HepG2 (cell line): ENCODE measurements around the gene C10orf143. TPM values are rescaled to one million over a fixed set of nuclear protein-coding genes. Genes with fewer than 3 reads are reported as not detected.

Experiments used
- FOXC1 ChIP-seq: sonication (generic); formaldehyde crosslinking; IDR thresholded peaks from 2 replicates; pipeline ENCODE4 v1.8.0; 2022; ENCODE audit warnings: mild to moderate bottlenecking, missing genetic modification reagents, borderline replicate concordance
- FOXJ3 ChIP-seq: sonication (generic); formaldehyde crosslinking; IDR thresholded peaks from 2 replicates; pipeline ENCODE4 v1.4.0; 2020; ENCODE audit warnings: missing genetic modification reagents, mild to moderate bottlenecking, borderline replicate concordance
- HMGA1 ChIP-seq: sonication (generic); formaldehyde crosslinking; conservative IDR thresholded peaks from 2 replicates; pipeline ENCODE4 v1.4.0; 2020; ENCODE audit warnings: missing genetic modification reagents
- ZNF567 ChIP-seq: sonication (generic); formaldehyde crosslinking; IDR thresholded peaks from 2 replicates; pipeline ENCODE4 v1.8.1; 2023; ENCODE audit warnings: mild to moderate bottlenecking, missing genetic modification reagents, borderline replicate concordance
- ZNF747 ChIP-seq: sonication (generic); formaldehyde crosslinking; IDR thresholded peaks from 2 replicates; pipeline ENCODE4 v1.8.1; 2023; ENCODE audit warnings: missing genetic modification reagents, mild to moderate bottlenecking, borderline replicate concordance
- polyA plus RNA-seq, 8 experiments: library from polyadenylated mRNA; depleted of rRNA in 3 of 8; stranded (reverse) in 7 of 8; unstranded in 1 of 8; fragments of >200 nt; fragmentation: Illumina TruSeq in 4 of 8; extraction: Trizol in 4 of 8; gene quantifications; 2 replicates each; pipeline versions ENCODE4 v1.2.1 to v1.2.3, GENCODE V29; 2011 to 2016; ENCODE audit warnings: low read depth in 4 of 8, missing spikeins in 1 of 8, mixed read lengths in 1 of 8; ENCODE audit not compliant: insufficient read depth in 1 of 8
- total RNA-seq, 5 experiments: library from RNA; depleted of rRNA; stranded (reverse); fragments of >200 nt; fragmentation: Illumina TruSeq; extraction: Trizol; gene quantifications; 2 replicates each; pipeline ENCODE4 v1.2.3, GENCODE V29; 2016; ENCODE audit warnings: low read depth in 1 of 5
- TF ChIP-seq, protein P1 (sequence below): sonication (generic); formaldehyde crosslinking; IDR thresholded peaks from one replicate; pipeline ENCODE4 v1.5.1; 2020; ENCODE audit warnings: mild to moderate bottlenecking, missing genetic modification reagents; ENCODE audit errors: not compliant biosample characterization
- TF ChIP-seq, protein P2 (sequence below): sonication (generic); formaldehyde crosslinking; IDR thresholded peaks from 2 replicates; pipeline ENCODE4 v1.4.0; 2020; ENCODE audit warnings: mild to moderate bottlenecking, missing genetic modification reagents
- TF ChIP-seq, protein P3 (sequence below): sonication (generic); formaldehyde crosslinking; IDR thresholded peaks from 2 replicates; pipeline ENCODE4 v1.9.0; 2021; ENCODE audit warnings: mild to moderate bottlenecking, missing genetic modification reagents

The C10orf143 gene
- total and polyA plus RNA-seq, 2 of the 13 experiments (the other 11 are each of a cell fraction or from before 2014, with no cell fraction given), result 0.21 to 0.91 TPM

DNA sequence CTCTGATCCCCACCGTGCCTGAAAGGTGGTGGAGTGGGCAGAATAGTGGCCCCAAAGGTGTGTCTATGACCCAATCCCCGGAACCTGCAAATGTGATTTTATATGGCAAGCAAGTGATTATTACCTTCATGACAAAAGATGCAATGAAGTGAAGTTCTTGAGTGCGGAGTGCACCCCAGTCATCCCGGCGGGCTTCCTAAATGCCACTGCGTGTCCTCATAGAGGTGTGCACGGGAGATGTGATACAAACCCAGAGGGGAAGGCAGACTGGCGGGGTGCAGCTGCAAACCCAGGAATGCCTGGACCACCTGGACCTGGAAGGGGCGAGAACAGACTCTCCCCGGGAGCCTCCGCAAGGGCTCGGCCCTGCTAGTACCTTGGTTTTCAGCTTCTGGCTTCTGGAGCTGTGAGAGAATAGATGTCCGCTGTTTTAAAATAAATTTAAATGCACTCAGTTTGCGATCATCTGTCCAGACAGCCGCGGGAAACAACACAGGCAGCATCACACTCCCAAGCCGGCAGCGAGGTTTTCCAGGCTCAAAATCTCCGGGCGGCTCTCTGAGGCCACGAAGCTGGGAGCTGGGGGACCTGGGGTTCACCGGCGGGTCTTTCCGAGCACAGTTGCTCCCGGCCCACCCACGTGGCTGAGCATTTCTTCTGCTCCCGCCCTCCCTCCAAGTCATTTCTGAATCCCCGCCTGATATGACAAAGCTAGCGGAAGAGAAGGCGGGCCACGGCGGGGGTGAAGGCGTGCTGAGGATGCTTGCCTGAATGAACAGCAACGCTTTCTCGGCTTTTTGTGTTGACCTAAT, 96.2 kb downstream of the C10orf143 start (continued):
- TF ChIP-seq, protein P1, sequence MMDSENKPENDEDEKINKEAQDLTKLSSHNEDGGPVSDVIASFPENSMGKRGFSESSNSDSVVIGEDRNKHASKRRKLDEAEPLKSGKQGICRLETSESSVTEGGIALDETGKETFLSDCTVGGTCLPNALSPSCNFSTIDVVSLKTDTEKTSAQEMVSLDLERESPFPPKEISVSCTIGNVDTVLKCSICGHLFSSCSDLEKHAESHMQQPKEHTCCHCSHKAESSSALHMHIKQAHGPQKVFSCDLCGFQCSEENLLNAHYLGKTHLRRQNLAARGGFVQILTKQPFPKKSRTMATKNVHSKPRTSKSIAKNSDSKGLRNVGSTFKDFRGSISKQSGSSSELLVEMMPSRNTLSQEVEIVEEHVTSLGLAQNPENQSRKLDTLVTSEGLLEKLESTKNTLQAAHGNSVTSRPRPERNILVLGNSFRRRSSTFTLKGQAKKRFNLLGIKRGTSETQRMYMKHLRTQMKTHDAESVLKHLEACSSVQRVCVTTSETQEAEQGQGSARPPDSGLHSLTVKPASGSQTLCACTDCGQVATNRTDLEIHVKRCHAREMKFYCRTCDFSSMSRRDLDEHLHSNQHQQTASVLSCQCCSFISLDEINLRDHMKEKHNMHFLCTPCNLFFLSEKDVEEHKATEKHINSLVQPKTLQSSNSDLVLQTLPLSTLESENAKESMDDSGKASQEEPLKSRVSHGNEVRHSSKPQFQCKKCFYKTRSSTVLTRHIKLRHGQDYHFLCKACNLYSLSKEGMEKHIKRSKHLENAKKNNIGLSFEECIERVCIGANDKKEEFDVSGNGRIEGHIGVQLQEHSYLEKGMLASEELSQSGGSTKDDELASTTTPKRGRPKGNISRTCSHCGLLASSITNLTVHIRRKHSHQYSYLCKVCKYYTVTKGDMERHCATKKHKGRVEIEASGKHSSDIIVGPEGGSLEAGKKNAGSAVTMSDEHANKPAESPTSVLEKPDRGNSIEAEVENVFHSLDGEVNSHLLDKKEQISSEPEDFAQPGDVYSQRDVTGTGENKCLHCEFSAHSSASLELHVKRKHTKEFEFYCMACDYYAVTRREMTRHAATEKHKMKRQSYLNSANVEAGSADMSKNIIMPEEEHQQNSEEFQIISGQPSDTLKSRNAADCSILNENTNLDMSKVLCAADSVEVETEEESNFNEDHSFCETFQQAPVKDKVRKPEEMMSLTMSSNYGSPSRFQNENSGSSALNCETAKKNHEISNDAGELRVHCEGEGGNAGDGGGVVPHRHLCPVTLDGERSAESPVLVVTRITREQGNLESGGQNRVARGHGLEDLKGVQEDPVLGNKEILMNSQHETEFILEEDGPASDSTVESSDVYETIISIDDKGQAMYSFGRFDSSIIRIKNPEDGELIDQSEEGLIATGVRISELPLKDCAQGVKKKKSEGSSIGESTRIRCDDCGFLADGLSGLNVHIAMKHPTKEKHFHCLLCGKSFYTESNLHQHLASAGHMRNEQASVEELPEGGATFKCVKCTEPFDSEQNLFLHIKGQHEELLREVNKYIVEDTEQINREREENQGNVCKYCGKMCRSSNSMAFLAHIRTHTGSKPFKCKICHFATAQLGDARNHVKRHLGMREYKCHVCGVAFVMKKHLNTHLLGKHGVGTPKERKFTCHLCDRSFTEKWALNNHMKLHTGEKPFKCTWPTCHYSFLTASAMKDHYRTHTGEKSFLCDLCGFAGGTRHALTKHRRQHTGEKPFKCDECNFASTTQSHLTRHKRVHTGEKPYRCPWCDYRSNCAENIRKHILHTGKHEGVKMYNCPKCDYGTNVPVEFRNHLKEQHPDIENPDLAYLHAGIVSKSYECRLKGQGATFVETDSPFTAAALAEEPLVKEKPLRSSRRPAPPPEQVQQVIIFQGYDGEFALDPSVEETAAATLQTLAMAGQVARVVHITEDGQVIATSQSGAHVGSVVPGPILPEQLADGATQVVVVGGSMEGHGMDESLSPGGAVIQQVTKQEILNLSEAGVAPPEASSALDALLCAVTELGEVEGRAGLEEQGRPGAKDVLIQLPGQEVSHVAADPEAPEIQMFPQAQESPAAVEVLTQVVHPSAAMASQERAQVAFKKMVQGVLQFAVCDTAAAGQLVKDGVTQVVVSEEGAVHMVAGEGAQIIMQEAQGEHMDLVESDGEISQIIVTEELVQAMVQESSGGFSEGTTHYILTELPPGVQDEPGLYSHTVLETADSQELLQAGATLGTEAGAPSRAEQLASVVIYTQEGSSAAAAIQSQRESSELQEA (CRISPR knock-in tag), result no peak
- no peak for TF ChIP-seq FOXJ3 (CRISPR knock-in tag)
- TF ChIP-seq, protein P2, sequence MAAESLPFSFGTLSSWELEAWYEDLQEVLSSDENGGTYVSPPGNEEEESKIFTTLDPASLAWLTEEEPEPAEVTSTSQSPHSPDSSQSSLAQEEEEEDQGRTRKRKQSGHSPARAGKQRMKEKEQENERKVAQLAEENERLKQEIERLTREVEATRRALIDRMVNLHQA (CRISPR knock-in tag), result no peak
- TF ChIP-seq FOXC1, result no peak
- no peak for TF ChIP-seq ZNF747 (CRISPR knock-in tag)
- no peak for TF ChIP-seq ZNF567 (CRISPR knock-in tag)
- TF ChIP-seq, protein P3, sequence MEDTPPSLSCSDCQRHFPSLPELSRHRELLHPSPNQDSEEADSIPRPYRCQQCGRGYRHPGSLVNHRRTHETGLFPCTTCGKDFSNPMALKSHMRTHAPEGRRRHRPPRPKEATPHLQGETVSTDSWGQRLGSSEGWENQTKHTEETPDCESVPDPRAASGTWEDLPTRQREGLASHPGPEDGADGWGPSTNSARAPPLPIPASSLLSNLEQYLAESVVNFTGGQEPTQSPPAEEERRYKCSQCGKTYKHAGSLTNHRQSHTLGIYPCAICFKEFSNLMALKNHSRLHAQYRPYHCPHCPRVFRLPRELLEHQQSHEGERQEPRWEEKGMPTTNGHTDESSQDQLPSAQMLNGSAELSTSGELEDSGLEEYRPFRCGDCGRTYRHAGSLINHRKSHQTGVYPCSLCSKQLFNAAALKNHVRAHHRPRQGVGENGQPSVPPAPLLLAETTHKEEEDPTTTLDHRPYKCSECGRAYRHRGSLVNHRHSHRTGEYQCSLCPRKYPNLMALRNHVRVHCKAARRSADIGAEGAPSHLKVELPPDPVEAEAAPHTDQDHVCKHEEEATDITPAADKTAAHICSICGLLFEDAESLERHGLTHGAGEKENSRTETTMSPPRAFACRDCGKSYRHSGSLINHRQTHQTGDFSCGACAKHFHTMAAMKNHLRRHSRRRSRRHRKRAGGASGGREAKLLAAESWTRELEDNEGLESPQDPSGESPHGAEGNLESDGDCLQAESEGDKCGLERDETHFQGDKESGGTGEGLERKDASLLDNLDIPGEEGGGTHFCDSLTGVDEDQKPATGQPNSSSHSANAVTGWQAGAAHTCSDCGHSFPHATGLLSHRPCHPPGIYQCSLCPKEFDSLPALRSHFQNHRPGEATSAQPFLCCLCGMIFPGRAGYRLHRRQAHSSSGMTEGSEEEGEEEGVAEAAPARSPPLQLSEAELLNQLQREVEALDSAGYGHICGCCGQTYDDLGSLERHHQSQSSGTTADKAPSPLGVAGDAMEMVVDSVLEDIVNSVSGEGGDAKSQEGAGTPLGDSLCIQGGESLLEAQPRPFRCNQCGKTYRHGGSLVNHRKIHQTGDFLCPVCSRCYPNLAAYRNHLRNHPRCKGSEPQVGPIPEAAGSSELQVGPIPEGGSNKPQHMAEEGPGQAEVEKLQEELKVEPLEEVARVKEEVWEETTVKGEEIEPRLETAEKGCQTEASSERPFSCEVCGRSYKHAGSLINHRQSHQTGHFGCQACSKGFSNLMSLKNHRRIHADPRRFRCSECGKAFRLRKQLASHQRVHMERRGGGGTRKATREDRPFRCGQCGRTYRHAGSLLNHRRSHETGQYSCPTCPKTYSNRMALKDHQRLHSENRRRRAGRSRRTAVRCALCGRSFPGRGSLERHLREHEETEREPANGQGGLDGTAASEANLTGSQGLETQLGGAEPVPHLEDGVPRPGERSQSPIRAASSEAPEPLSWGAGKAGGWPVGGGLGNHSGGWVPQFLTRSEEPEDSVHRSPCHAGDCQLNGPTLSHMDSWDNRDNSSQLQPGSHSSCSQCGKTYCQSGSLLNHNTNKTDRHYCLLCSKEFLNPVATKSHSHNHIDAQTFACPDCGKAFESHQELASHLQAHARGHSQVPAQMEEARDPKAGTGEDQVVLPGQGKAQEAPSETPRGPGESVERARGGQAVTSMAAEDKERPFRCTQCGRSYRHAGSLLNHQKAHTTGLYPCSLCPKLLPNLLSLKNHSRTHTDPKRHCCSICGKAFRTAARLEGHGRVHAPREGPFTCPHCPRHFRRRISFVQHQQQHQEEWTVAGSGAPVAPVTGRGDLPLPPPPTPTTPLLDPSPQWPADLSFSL (CRISPR knock-in tag), result no peak
- no peak for TF ChIP-seq HMGA1
